Measurements from ENCODE around the gene ATF3.

ATF3 gene

GRCh38 chr1:212587888-212588510 is 20.6 kb upstream of the ATF3 start:
- no peak overlapping the region for H3K4me3 ChIP-seq (ENCODE audit: low read length)
- no peak for TF ChIP-seq CTCF (IDR thresholded peaks at IDR 0.05; ENCODE audit: low read depth, low read length, poor library complexity, severe bottlenecking)
- no peak for TF ChIP-seq EZH2phosphoT487 (IDR thresholded peaks at IDR 0.05; ENCODE audit: borderline replicate concordance, low read length)
- H4K20me1 ChIP-seq (ENCODE audit: control insufficient read depth, insufficient read depth, low read depth, low read length), result no peaks in the 10 kb centered on the region
- no peaks in the 10 kb centered on the region for H3K9me3 ChIP-seq (ENCODE audit: control insufficient read depth, insufficient read depth, low read length)
- no peaks in the 10 kb centered on the region for H3K79me2 ChIP-seq (ENCODE audit: control insufficient read depth, low read length)
- no peaks in the 10 kb centered on the region for H3K4me1 ChIP-seq (ENCODE audit: control insufficient read depth, low read length)
- H3K4me2 ChIP-seq (ENCODE audit: low read length), result no peak overlapping the region
- H3F3A ChIP-seq (ENCODE audit: control insufficient read depth, insufficient read depth), result no peaks in the 10 kb centered on the region
- peaks cover 45% of the 10 kb centered on the region for H3K27me3 ChIP-seq (ENCODE audit: control insufficient read depth, low read length)
- no peaks in the 10 kb centered on the region for H3K9me2 ChIP-seq (replicated peaks; ENCODE audit: control insufficient read depth, low read length)
- H3K27ac ChIP-seq (ENCODE audit: low read depth, low read length), result no peak overlapping the region
- no peaks in the 10 kb centered on the region for H3K36me3 ChIP-seq (ENCODE audit: control insufficient read depth, low read length)

- H4K20me1 ChIP-seq (ENCODE audit: control insufficient read depth, insufficient read depth, low read depth, low read length), result no peaks in the 10 kb centered on the region
- no peak overlapping the region for H3K4me2 ChIP-seq (ENCODE audit: low read length)
- no peak overlapping the region for H3K4me3 ChIP-seq (ENCODE audit: low read length)
- H3F3A ChIP-seq (ENCODE audit: control insufficient read depth, insufficient read depth), result no peaks in the 10 kb centered on the region
- H3K9me3 ChIP-seq (ENCODE audit: control insufficient read depth, insufficient read depth, low read length), result no peaks in the 10 kb centered on the region
- no peaks in the 10 kb centered on the region for H3K9me2 ChIP-seq (replicated peaks; ENCODE audit: control insufficient read depth, low read length)
- H3K27me3 ChIP-seq (ENCODE audit: control insufficient read depth, low read length), result peaks cover 34% of the 10 kb centered on the region
- H3K4me1 ChIP-seq (ENCODE audit: control insufficient read depth, low read length), result no peaks in the 10 kb centered on the region
- H3K27ac ChIP-seq (ENCODE audit: low read depth, low read length), result no peak overlapping the region
- TF ChIP-seq EZH2phosphoT487 (IDR thresholded peaks at IDR 0.05; ENCODE audit: borderline replicate concordance, low read length), result no peak
- TF ChIP-seq CTCF (IDR thresholded peaks at IDR 0.05; ENCODE audit: low read depth, low read length, poor library complexity, severe bottlenecking), result no peak
- no peaks in the 10 kb centered on the region for H3K36me3 ChIP-seq (ENCODE audit: control insufficient read depth, low read length)
- no peaks in the 10 kb centered on the region for H3K79me2 ChIP-seq (ENCODE audit: control insufficient read depth, low read length)
Measured at GRCh38 chr1:212589446-212589845, 19.1 kb upstream of the ATF3 start.

- no peaks in the 10 kb centered on the region for H3F3A ChIP-seq (ENCODE audit: control insufficient read depth, insufficient read depth)
- H3K27ac ChIP-seq (ENCODE audit: low read depth, low read length), result no peak overlapping the region
- H4K20me1 ChIP-seq (ENCODE audit: control insufficient read depth, insufficient read depth, low read depth, low read length), result no peaks in the 10 kb centered on the region
- no peaks in the 10 kb centered on the region for H3K79me2 ChIP-seq (ENCODE audit: control insufficient read depth, low read length)
- peaks cover 23% of the 10 kb centered on the region for H3K27me3 ChIP-seq (ENCODE audit: control insufficient read depth, low read length)
- no peaks in the 10 kb centered on the region for H3K4me1 ChIP-seq (ENCODE audit: control insufficient read depth, low read length)
- no peak overlapping the region for H3K4me3 ChIP-seq (ENCODE audit: low read length)
- H3K9me3 ChIP-seq (ENCODE audit: control insufficient read depth, insufficient read depth, low read length), result no peaks in the 10 kb centered on the region
- H3K36me3 ChIP-seq (ENCODE audit: control insufficient read depth, low read length), result no peaks in the 10 kb centered on the region
- TF ChIP-seq EZH2phosphoT487 (IDR thresholded peaks at IDR 0.05; ENCODE audit: borderline replicate concordance, low read length), result no peak
- no peak for TF ChIP-seq CTCF (IDR thresholded peaks at IDR 0.05; ENCODE audit: low read depth, low read length, poor library complexity, severe bottlenecking)
- no peak overlapping the region for H3K4me2 ChIP-seq (ENCODE audit: low read length)
- H3K9me2 ChIP-seq (replicated peaks; ENCODE audit: control insufficient read depth, low read length), result no peaks in the 10 kb centered on the region
Measured at GRCh38 chr1:212591922-212592321, 16.6 kb upstream of the ATF3 start.
